Neuronal stem cell (in vitro differentiated cells): ENCODE measurements around the gene RAD51AP1.

Experiments used
- DNase-seq: peaks from one replicate; pipeline ENCODE4 v3.0.0-alpha.2; 2013; ENCODE audit warnings: low spot score
- H2AFZ ChIP-seq: one replicate; pipeline ENCODE4 v1.6.1; 2013; ENCODE audit warnings: mild to moderate bottlenecking, low read length, inconsistent platforms
- H2AK5ac ChIP-seq: 2 replicates; pipeline ENCODE4 v1.6.1; 2013; ENCODE audit warnings: low read depth, mild to moderate bottlenecking, inconsistent platforms, low read length, moderate library complexity, mixed read lengths
- H2BK120ac ChIP-seq: 2 replicates; pipeline ENCODE4 v1.6.1; 2013; ENCODE audit warnings: low read depth, mild to moderate bottlenecking, inconsistent platforms, low read length, moderate library complexity, mixed read lengths
- H2BK12ac ChIP-seq: one replicate; pipeline ENCODE4 v1.6.1; 2013; ENCODE audit warnings: low read length, inconsistent platforms
- H2BK15ac ChIP-seq: 2 replicates; pipeline ENCODE4 v1.6.1; 2013; ENCODE audit warnings: mild to moderate bottlenecking, low read length, inconsistent platforms, mixed read lengths
- H2BK5ac ChIP-seq: one replicate; pipeline ENCODE4 v1.6.1; 2013; ENCODE audit warnings: inconsistent platforms, mild to moderate bottlenecking, low read length, moderate library complexity
- H3K14ac ChIP-seq: one replicate; pipeline ENCODE4 v1.6.1; 2013; ENCODE audit warnings: low read length, inconsistent platforms
- H3K18ac ChIP-seq: 2 replicates; pipeline ENCODE4 v1.6.1; 2013; ENCODE audit warnings: low read length, inconsistent platforms
- H3K23ac ChIP-seq: 2 replicates; pipeline ENCODE4 v1.6.1; 2013; ENCODE audit warnings: low read depth, mild to moderate bottlenecking, mixed read lengths, low read length, inconsistent platforms; ENCODE audit not compliant: poor library complexity
- H3K27ac ChIP-seq: replicated peaks from 3 replicates; pipeline ENCODE4 v1.5.1; 2013; ENCODE audit warnings: low read length, inconsistent platforms
- H3K27me3 ChIP-seq, 3 experiments: 2 replicates each; pipeline ENCODE4 v1.6.1; 2013; ENCODE audit warnings: low read length in 3 of 3, mild to moderate bottlenecking in 2 of 3, inconsistent platforms in 1 of 3, low read depth in 1 of 3, mixed read lengths in 1 of 3, moderate library complexity in 1 of 3; ENCODE audit not compliant: control insufficient read depth in 3 of 3, insufficient read depth in 3 of 3
- H3K36me3 ChIP-seq, 2 donors: replicated peaks in 1 of 2; 2 replicates each; pipeline ENCODE4 v1.6.1; 2013; ENCODE audit warnings: low read length in 2 of 2; ENCODE audit not compliant: control insufficient read depth in 2 of 2, insufficient read depth in 2 of 2
- H3K4ac ChIP-seq: 2 replicates; pipeline ENCODE4 v1.6.1; 2013; ENCODE audit warnings: inconsistent platforms, mild to moderate bottlenecking, low read length, moderate library complexity
- H3K4me1 ChIP-seq, 2 donors: 1 replicate in 1 of 2; 2 replicates in 1 of 2; pipeline ENCODE4 v1.6.1; 2013; ENCODE audit warnings: low read length in 2 of 2, low read depth in 1 of 2; ENCODE audit not compliant: control insufficient read depth in 2 of 2, insufficient read depth in 1 of 2
- H3K4me2 ChIP-seq: one replicate; pipeline ENCODE4 v1.6.1; 2013; ENCODE audit warnings: mild to moderate bottlenecking, low read length, inconsistent platforms; ENCODE audit not compliant: insufficient read depth, poor library complexity, severe bottlenecking
- H3K4me3 ChIP-seq, 2 donors: 2 replicates each; pipeline ENCODE4 v1.5.1; 2013; ENCODE audit warnings: low read length in 2 of 2, mild to moderate bottlenecking in 2 of 2, inconsistent platforms in 1 of 2, moderate library complexity in 1 of 2
- H3K79me1 ChIP-seq: one replicate; pipeline ENCODE4 v1.6.1; 2013; ENCODE audit warnings: low read depth, mild to moderate bottlenecking, inconsistent platforms, low read length, moderate library complexity
- H3K9ac ChIP-seq: one replicate; pipeline ENCODE4 v1.6.1; 2013; ENCODE audit warnings: mild to moderate bottlenecking, low read depth, low read length, inconsistent platforms; ENCODE audit not compliant: poor library complexity
- H3K9me3 ChIP-seq, 2 donors: replicated peaks in 1 of 2; 2 replicates each; pipeline versions ENCODE3 to v1.6.1; 2013; ENCODE audit warnings: low read length in 2 of 2, mild to moderate bottlenecking in 2 of 2, inconsistent platforms in 1 of 2, low read depth in 1 of 2, mixed read lengths in 1 of 2, moderate library complexity in 1 of 2; ENCODE audit not compliant: control insufficient read depth in 2 of 2, insufficient read depth in 1 of 2
- H4K8ac ChIP-seq: one replicate; pipeline ENCODE4 v1.6.1; 2013; ENCODE audit warnings: low read depth, mild to moderate bottlenecking, inconsistent platforms, low read length, moderate library complexity
- H4K91ac ChIP-seq: one replicate; pipeline ENCODE4 v1.6.1; 2013; ENCODE audit warnings: low read length, low read depth, mild to moderate bottlenecking, inconsistent platforms; ENCODE audit not compliant: poor library complexity
- WGBS, 2 donors: extraction: QIAGEN DNeasy Blood & Tissue Kit; methylation state at CpG; one replicate each; pipeline ENCODE4 v1.1.7; 2013; ENCODE audit warnings: missing lambda C conversion rate in 2 of 2, mixed read lengths in 1 of 2; ENCODE audit not compliant: insufficient read length in 2 of 2, insufficient replicate concordance in 1 of 2; ENCODE audit errors: extremely low coverage in 2 of 2; 5-methylcytosine and 5-hydroxymethylcytosine counted together

Gene RAD51AP1

DNA sequence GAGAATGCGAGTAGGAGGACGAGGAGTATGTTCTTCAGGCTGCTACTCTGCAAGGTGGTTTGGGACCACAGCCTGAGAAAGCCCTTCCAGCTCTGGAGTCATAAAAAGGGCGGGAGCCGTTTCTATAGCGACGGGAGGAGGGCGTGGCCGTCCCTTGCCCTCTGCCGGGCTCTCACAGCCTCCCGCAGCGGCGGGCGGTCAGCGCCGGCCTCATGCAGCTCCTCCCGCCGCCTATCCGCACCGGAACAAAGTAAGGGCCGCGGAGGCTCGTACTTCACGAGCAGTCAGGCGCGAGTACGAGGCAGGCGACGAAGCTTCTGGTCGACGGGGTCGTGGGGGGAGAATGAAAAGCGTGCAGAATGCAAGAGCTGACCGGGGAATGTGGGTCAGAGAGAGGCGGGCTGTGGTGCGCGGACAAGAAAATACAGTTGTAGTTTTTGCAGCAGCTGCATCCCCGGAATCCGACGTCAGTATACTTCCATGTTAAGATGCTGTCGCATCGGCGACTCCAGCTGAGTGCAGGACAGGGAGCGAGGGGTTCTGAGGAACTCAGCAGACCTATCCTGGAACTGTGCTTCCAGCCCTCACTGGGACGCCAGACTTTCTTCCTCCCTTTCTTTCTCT lies 23.5 kb downstream of the RAD51AP1 start, which contains the start of gene DYRK4:
Gene DYRK4 (plus strand): TSS at position 175 of the 624 bp plus-strand sequence. CDS start 38 bp downstream, at position 213.
- Histone ChIP-seq H2BK12ac (peak within 1 kb of the TSS; percentile 51), H3K18ac (peak within 1 kb of the TSS; percentile 87), H4K91ac (no peak within 1 kb of the TSS), H3K23ac (no peak within 1 kb of the TSS), H3K9me3 (peaks cover 0 to 8% of the 10 kb centered on the region in 2 donors), H2AFZ (peak within 1 kb of the TSS; percentile 82), H2BK5ac (no peak within 1 kb of the TSS), H3K4ac (no peak within 1 kb of the TSS), H3K4me3 (peak within 1 kb of the TSS in 1 of 2 donors; percentile 31), H2BK120ac (peak within 1 kb of the TSS; percentile 10), H2AK5ac (no peak within 1 kb of the TSS), H3K36me3 (peaks cover 4 to 46% of the 10 kb centered on the region in 2 donors), H3K14ac (peak within 1 kb of the TSS; percentile 49), H3K27me3 (peaks cover 0 to 2% (median 0%) of the 10 kb centered on the region in 3 experiments), H3K79me1 (no peaks in the 10 kb centered on the region), H3K9ac (peak within 1 kb of the TSS; percentile 14), H3K4me2 (peak within 1 kb of the TSS; percentile 41), H2BK15ac (peak within 1 kb of the TSS; percentile 60), H3K27ac (peak within 1 kb of the TSS; percentile 63), H3K4me1 (peaks cover 6 to 10% of the 10 kb centered on the region in 2 donors), H4K8ac (peak within 1 kb of the TSS; percentile 75)
- DNase-seq = peak; percentile 89
- no CpG with 5 or more reads among the region's 44 CpGs for WGBS, 2 donors

DNA sequence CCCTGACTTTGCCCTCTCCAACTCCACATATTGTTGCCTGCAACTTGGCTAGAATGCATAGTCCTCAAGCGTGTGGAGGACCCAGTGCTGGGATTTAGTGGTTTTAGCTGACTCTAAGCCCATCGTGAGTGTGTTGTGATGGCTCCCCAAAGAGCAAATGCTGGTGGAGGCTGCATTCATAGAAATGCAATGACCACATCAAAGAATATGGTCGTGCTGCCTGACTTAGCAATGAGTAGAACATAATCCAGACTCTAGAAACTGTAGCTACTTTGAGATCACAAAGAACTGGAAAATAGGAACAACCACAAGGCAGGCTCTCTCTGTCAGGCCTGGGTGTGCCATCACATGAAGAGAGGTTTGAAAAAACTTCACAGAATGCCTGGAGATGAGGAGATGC lies 24.6 kb downstream of the RAD51AP1 start:
- Histone ChIP-seq H3K4me3 (no peak overlapping the region), H4K8ac (no peak overlapping the region), H3K4ac (no peak overlapping the region), H2BK15ac (no peak overlapping the region), H3K36me3 (peaks cover 4 to 34% of the 10 kb centered on the region in 2 donors), H4K91ac (no peak overlapping the region), H2BK120ac (no peak overlapping the region), H3K4me2 (no peak overlapping the region), H3K4me1 (peaks cover 6 to 16% of the 10 kb centered on the region in 2 donors), H2BK12ac (no peak overlapping the region), H3K23ac (no peak overlapping the region), H3K14ac (no peak overlapping the region), H2AK5ac (no peak overlapping the region), H3K18ac (no peak overlapping the region), H3K9me3 (peaks cover 0 to 8% of the 10 kb centered on the region in 2 donors), H3K27ac (no peak overlapping the region), H2BK5ac (no peak overlapping the region), H2AFZ (no peak overlapping the region), H3K9ac (no peak overlapping the region), H3K27me3 (peaks cover 0 to 2% (median 0%) of the 10 kb centered on the region in 3 experiments), H3K79me1 (no peaks in the 10 kb centered on the region)
- no peak for DNase-seq
- WGBS, 2 donors = no CpG with 5 or more reads among the region's 3 CpGs

DNA sequence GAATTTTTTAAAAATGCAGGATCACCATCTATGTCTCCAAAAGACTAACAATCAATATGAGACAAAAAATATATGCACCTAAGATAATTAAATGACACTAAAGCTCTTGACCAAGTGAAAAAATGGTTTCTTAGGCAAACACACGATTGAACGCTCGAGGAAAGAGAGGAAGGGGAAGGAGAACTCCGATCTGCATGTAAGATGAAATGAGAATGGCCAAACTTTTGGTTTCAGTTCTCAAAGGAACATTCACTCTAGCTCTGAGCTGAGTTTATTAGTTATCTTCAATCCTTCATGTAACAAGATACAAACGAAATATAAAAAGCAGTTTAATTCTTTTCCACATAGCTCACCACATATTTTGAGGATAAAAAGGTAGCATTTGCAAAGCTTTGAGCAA lies 26.1 kb downstream of the RAD51AP1 start:
- H2AK5ac ChIP-seq = no peak overlapping the region
- no peak overlapping the region for H2BK5ac ChIP-seq
- no CpG with 5 or more reads among the region's 5 CpGs for WGBS, 2 donors
- H2BK15ac ChIP-seq = no peak overlapping the region
- no peak overlapping the region for H2AFZ ChIP-seq
- no peak overlapping the region for H4K8ac ChIP-seq
- H2BK12ac ChIP-seq = no peak overlapping the region
- H3K4me3 ChIP-seq = no peak overlapping the region
- H3K9me3 ChIP-seq = peaks cover 0 to 8% of the 10 kb centered on the region in 2 donors
- H2BK120ac ChIP-seq = no peak overlapping the region
- H3K4ac ChIP-seq = no peak overlapping the region
- no peak overlapping the region for H3K18ac ChIP-seq
- H3K27me3 ChIP-seq = peaks cover 0 to 2% (median 0%) of the 10 kb centered on the region in 3 experiments
- no peak overlapping the region for H3K23ac ChIP-seq
- no peak overlapping the region for H3K4me2 ChIP-seq
- H3K4me1 ChIP-seq = peaks cover 6 to 16% of the 10 kb centered on the region in 2 donors
- no peak overlapping the region for H4K91ac ChIP-seq
- H3K27ac ChIP-seq = no peak overlapping the region
- no peak overlapping the region for H3K9ac ChIP-seq
- no peak overlapping the region for H3K14ac ChIP-seq
- H3K36me3 ChIP-seq = peaks cover 2 to 19% of the 10 kb centered on the region in 2 donors
- no peak for DNase-seq
- H3K79me1 ChIP-seq = no peaks in the 10 kb centered on the region

DNA sequence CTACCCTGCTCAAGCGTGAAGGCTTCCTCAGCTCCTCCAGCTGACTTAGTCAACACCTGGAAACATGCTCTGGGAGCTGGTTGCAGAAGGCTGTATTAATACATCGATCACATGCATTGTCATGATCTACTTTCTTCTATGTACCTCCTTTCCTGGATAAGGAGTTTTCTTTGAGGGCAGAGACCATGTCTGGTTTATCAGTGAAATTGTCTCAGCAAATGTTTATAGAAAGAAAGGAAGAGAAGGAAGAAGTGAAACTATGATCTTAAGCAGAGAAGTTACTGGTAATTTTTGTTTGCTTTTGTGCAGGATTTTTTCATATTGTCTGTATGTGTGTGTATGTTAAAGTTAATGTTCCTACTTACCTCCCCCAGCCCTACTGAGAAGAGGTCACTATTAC lies 27.8 kb downstream of the RAD51AP1 start:
- Histone ChIP-seq H3K9ac (no peak overlapping the region), H2BK12ac (no peak overlapping the region), H2AFZ (no peak overlapping the region), H2BK15ac (no peak overlapping the region), H3K18ac (no peak overlapping the region), H2AK5ac (no peak overlapping the region), H3K27ac (no peak overlapping the region), H3K79me1 (no peaks in the 10 kb centered on the region), H3K4me1 (peaks cover 6 to 16% of the 10 kb centered on the region in 2 donors), H3K4me3 (no peak overlapping the region), H2BK5ac (no peak overlapping the region), H3K4me2 (no peak overlapping the region), H2BK120ac (no peak overlapping the region), H3K9me3 (peaks cover 0 to 8% of the 10 kb centered on the region in 2 donors), H4K8ac (no peak overlapping the region), H3K23ac (no peak overlapping the region), H3K36me3 (peaks cover 0 to 6% of the 10 kb centered on the region in 2 donors), H3K27me3 (peaks cover 0 to 2% (median 0%) of the 10 kb centered on the region in 3 experiments), H4K91ac (no peak overlapping the region), H3K4ac (no peak overlapping the region), H3K14ac (no peak overlapping the region)
- no CpG with 5 or more reads among the region's 2 CpGs for WGBS, 2 donors
- no peak for DNase-seq
